HL-60 (cell line): ENCODE measurements around the gene ISG15.
A peak's percentile ranks its signal among the peaks of the same experiment; 100 is the strongest.

ENCODE experiments used
- DNase-seq, 2 experiments: peaks; one replicate each; pipeline ENCODE4 v3.0.0-alpha.2; 2010 to 2020; ENCODE audit warnings: low read depth in 1 of 2, low spot score in 1 of 2
- H3K27ac ChIP-seq: fragments of 250-450 bp; sonication (Bioruptor Pico); replicated peaks from 2 replicates; pipeline ENCODE4 v1.5.1; 2020; ENCODE audit warnings: mild to moderate bottlenecking, moderate library complexity
- H3K27me3 ChIP-seq: fragments of 250-450 bp; sonication (Bioruptor Pico); 2 replicates; pipeline ENCODE4 v1.5.1; 2021; ENCODE audit warnings: mild to moderate bottlenecking, moderate library complexity; ENCODE audit not compliant: insufficient read depth, poor library complexity, severe bottlenecking
- H3K4me3 ChIP-seq: replicated peaks from 2 replicates; pipeline ENCODE4 v1.5.1; 2011; ENCODE audit warnings: mild to moderate bottlenecking, control low read depth, low read length; ENCODE audit not compliant: insufficient read depth
- CTCF ChIP-seq: IDR thresholded peaks from one replicate; pipeline ENCODE4 v1.5.1; 2011; ENCODE audit warnings: low read length, control low read depth, inconsistent platforms; ENCODE audit not compliant: insufficient read depth
- GABPA ChIP-seq: IDR thresholded peaks from 2 replicates; pipeline ENCODE4 v1.6.1; 2012; ENCODE audit warnings: low read depth
- POLR2AphosphoS5 ChIP-seq: IDR thresholded peaks from 2 replicates; pipeline ENCODE4 v1.6.1; 2012; ENCODE audit warnings: low read depth
- REST ChIP-seq: IDR thresholded peaks from 2 replicates; pipeline ENCODE4 v1.6.1; 2012; ENCODE audit warnings: low read depth; ENCODE audit not compliant: insufficient replicate concordance
- SPI1 ChIP-seq: IDR thresholded peaks from 2 replicates; pipeline ENCODE4 v1.6.1; 2012; ENCODE audit warnings: low read depth, mild to moderate bottlenecking, borderline replicate concordance

ISG15 gene

GRCh38 chr1:966135-966703 is 47.1 kb upstream of the ISG15 start, which contains the start of gene PLEKHN1:
Gene PLEKHN1, plus strand, starts transcription at chr1:966482. Its CDS starts 50 bp downstream, at chr1:966532.
- DNase-seq = no peak
- no peak within 1 kb of the TSS for H3K27ac ChIP-seq
- TF ChIP-seq GABPA = no peak
- no peak for TF ChIP-seq POLR2AphosphoS5
- no peak for TF ChIP-seq REST
- no peak for TF ChIP-seq SPI1
- TF ChIP-seq CTCF = no peak
- H3K27me3 ChIP-seq = peaks cover 6% of the 10 kb centered on the region
- H3K4me3 ChIP-seq = peak within 1 kb of the TSS; percentile 46

GRCh38 chr1:966704-967300 is 46.5 kb upstream of the ISG15 start:
- Histone ChIP-seq H3K4me3 (peak overlapping the region; percentile 46), H3K27ac (no peak overlapping the region), H3K27me3 (peaks cover 12% of the 10 kb centered on the region)
- no peak for TF ChIP-seq REST
- TF ChIP-seq SPI1 = no peak
- peak in 1 of 2 experiments; percentile 50 for DNase-seq

GRCh38 chr1:967466-968343 is 45.6 kb upstream of the ISG15 start:
- no peak overlapping the region for H3K27ac ChIP-seq
- no peak for DNase-seq
- peaks cover 17% of the 10 kb centered on the region for H3K27me3 ChIP-seq
- TF ChIP-seq CTCF (no peak), POLR2AphosphoS5 (no peak), REST (no peak), SPI1 (no peak), GABPA (no peak)
- no peak overlapping the region for H3K4me3 ChIP-seq
